NCI-H146 treated with DMSO at 0.1 percent for 48 hours (cell line): ENCODE measurements around the gene OGDH.

Experiments
- DNase-seq: peaks from one replicate; lab custom pipeline; 2025; ENCODE audit not compliant: unreplicated experiment; lab: John Stamatoyannopoulos, UW

Gene OGDH

DNA sequence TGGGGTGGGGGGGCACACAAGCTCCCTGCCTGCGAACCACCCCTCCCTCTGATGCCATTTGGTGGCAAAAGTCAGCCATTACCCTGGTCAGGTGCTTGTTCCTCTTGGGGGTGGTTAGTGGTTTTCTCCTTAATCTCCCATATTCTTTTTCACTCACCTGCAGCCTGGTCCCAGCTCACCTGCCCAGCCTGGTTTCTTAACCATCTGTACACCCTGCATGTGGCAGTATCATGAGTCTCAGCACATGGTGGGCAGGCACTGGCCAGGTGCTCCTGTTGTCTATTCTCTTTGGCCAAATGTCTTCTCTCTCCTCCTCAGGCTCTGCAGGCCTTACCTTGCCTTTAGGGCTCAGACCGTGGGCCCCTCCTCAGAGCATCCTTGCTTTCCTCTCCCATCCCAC lies 30.5 kb downstream of the OGDH start:
- no peak for DNase-seq

DNA sequence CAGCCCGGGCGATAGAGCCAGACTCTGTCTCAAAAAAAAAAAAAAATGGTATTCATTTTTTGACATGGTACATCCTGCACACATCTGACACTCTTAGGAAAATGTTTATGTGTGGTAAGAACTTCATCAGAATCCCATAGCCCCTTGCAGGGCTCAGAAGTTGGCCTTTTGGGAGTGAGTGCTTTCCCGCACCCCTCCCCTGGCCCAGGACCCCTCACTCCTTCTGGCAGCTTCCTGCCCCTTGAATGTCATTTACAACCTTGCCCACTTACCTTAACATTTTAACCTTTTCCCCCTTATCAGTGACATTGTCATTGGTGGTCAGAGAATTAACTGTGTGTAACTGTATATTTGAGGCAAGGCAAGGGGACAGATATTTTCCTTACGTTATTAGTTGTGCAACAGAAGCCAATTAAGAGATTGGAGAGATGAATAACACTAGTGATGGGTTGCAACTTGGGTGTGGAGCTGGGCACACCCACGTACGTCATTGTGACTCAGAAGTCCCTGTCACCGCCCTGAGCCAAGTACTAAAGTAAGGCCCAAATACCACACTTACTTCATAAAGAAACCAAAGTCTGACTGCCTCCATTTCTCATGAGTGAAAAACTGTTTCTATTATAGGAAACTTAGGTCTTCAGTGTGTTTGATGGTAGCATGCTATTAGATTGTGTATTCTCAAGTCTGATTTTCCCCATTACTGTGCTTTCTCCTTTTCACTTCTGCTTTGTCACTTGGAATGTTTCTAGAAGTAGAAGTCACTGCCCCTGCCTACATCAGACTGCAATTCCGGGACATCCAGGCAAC lies 31.6 kb downstream of the OGDH start:
- DNase-seq = no peak

DNA sequence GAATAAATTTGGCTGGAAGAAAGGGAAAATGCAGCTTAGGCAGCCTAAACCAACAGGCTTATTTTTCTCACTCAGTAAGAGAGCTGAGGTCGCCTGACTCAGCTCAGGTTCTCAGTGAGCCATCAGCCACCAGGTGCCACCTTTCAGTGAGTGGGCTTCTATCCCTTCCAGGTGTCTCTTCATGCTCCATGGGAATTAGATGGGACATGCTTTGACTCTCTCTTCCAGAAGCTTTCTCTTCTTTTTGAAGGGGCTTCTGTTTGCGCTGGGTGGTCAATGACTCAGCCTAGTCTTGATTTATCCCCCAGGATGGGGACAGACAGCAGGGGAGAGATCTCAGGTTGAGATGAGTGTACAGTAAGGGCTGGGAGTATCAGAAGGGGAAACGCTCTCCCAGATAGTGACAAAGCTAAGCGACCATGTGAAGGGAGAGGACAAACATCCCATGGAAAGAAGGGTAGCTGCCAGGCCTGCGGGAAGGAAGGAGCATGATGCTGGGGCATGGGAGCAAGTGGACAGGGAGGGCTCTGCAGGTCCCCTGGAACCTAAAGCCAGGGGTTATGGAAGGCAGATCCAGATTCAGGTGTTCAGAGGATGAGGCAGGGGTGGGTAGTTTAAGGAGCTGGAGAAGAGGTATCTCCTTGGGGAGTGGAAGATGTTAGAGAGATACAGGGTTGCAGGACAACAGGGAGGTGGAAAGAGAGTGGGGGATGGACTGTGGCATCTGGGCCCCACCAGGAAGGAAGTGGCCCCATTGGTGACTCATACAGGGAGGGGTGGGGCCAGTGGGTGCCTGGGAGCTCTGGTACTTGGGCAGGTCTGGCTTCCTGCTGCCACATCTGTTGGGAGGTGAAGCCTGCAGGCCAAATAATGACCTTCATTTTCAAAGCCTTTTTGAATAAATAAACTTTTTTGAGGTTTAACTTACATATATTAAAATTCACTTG lies 32.5 kb downstream of the OGDH start:
- DNase-seq = no peak

DNA sequence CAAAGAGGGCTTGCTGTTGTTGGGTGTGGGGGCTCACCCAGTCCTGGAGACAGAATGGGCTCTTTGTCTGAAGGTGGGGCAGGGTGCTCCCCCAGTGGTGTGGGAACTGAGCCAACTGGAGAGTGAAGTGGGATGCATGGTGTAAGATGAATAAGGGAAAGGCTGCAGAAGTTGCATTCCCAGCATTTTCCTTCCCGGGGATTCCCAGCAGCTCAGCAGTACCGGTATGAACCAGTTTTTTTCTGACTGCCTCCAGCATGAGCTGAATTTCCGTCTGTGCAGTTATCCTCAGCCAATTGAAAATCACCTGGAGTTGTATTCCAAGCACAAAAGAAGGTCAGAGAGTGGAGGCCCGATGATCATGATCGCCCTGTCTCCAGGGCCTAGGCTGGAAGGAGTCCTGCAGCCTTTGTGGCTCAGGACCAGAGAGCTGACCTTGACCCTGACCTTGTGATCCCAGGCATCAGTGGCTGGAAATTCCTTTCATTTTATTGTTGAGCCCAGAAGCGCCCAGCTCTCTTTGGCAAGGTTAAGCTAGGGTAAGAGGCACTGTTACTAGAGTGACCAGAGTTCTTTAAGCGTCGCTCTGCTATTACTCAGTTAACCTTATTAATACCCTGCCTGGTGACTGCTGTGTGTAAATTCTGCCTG lies 33.4 kb downstream of the OGDH start:
- DNase-seq = no peak

DNA sequence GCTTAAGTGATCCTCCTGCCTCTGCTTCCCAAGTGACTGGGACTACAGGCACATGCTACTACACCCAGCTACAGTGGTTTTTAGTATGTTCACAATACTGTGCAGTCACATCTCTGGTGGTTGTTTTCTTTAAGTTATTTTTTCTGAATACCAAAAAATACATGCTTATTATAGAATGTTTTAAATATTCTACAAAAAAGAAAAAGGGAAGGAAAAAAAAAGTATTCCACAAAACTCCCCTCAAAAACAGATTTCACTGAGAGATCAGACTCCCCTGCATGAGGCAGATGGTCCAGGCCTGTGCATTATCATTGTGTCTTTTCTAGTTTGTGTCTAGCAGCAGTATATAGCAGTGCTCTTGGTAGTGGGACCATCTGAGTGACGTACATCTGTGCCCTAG lies 36.8 kb downstream of the OGDH start:
- DNase-seq = no peak

DNA sequence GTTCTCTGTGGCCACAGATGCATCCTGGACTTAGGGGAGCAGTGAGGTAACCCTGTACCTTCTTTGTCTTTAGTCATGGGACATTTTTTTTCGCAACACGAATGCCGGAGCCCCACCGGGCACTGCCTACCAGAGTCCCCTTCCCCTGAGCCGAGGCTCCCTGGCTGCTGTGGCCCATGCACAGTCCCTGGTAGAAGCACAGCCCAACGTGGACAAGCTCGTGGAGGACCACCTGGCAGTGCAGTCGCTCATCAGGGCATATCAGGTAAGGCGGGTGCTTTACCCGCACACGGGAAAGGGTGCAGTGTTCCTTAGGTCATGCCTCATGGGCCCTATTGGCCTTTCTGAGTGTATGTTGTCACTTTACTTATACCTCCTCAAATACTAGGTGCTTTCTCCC lies 38.8 kb downstream of the OGDH start:
- DNase-seq = no peak

DNA sequence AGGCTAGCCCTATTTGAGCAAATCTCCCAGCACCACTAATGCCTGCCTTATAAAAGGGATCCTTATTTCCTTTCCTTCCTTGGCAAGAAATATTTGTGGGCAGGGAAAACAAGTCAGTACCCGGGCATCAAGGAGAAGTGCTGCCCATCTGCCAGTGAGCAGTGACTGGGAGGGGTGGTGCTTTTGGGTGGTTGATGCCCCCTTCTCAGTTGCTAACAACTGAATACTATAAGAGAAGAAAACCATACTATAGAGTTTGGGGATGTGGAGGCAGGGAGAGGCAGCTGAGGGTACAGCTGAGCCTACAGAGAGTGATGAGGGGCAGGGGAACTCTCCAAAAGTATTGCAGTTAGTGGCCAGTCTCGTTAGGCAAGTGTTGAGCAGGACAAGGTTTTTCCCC lies 39.3 kb downstream of the OGDH start:
- DNase-seq = no peak

DNA sequence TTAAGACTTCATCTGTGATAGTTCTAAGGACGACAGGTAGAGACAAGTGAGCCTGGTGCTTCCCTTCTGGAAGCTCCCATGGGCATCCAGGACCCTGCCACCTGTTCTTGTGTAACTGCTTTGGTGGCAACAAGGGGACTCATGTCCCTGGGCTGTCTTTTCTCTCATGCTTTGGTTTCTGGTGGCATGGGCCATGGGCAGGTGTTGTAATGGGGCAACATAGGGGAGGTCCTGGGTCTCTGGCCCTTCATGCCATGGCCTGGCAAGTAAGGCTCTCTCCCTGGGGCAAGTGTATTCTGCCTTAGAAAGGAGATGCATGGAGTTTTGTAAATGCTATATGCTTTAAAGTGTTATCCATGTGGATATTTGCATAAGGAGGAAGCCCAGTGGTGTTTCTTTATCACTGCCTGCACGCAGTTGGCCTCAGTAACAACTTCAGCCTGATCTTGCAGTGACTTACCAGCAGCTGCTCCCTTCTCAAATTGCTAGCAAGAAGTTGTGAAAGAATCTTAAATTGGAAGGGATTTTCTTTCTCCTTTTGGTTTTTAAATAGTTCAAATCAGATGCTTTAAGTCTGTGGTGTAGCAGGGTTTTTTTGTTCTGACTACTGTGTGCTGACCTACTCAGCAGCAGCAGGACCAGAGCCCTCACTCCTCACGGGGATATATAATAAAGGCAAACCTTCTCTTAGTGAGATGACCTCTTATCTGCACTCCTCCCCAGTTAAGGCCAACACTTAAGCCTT lies 39.9 kb downstream of the OGDH start:
- no peak for DNase-seq

DNA sequence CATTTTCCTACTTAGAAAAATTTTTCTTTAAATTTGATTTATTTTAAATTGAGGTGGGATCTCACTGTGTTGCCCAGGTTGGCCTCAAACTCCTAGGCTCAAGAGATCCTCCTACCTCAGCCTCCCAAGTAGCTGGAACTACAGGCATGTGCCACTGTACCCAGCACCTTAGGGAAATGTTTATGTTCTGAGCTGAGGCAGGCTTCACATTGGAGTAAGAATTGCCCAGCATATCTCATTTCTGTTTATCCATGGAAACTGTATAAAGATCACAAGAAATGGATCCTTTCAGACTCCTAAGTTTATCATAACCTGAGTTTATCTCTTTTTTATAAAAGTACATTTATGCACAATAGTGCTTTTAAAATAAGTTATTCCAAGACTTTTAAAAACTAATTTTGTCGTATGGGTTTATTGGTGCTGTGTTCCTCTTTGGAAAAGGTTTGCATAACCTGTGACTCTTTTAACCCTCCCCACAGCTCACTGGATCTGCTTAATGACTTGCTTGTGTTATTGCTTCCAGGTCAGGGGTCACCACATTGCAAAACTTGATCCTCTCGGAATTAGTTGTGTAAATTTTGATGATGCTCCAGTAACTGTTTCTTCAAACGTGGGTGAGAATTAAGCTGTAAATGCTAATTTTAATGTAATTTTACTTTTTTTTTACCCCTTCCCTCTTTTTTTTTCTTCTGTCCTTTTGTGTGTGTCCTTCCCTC lies 40.7 kb downstream of the OGDH start:
- DNase-seq = no peak

DNA sequence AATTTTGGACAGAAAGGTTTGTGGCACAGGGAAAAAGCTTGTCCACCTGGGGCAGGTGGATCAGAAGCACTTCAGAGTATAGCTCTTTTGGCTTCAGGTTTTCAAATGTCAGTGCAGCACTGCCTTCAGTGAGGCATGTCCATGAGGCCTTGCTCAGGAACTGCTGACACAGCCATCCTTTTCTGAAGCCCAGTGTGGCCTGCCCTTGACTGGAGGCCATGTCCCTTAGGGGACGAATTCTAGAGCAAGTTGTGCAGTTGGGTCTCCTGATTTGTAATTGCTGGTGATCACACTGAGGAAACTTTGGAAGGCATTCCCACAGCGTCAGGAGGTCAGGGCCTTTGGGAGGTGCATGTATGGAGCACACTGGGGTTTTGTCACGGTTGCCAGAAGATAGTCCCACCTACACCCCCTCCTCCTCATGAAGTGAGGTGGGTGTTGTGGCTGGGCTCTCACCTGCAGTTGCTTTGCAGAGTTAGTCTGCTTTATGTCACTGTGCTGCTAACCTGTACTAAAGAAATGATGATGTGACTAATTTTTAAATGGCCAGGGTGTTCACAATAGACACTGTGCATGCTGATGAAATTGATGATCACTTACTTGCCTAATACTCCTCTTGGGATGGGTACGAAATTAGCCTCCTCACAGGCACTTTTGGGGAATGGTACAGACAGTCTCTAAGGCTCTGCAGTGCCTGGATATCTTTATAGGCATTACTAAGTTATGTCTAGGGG lies 41.7 kb downstream of the OGDH start:
- DNase-seq = no peak

DNA sequence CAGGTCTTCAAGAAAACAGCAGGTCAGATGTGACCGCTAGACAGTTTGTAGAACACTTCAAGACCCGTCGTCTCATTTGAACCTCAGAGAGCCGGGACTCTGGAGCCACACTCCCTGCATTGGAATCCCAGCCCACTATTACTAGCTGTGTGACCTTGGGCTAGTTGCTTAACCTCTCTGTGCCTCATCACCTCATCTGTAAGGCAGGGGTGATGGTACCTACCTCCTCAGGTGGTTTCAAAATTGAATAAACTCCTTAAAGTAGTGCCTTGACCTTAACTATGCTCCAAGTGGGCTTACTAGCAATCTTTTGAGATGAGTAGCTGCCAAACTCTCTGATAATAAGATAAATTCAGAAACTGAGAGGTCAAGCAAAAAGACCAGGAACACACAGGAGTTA lies 43.8 kb downstream of the OGDH start:
- DNase-seq = no peak

DNA sequence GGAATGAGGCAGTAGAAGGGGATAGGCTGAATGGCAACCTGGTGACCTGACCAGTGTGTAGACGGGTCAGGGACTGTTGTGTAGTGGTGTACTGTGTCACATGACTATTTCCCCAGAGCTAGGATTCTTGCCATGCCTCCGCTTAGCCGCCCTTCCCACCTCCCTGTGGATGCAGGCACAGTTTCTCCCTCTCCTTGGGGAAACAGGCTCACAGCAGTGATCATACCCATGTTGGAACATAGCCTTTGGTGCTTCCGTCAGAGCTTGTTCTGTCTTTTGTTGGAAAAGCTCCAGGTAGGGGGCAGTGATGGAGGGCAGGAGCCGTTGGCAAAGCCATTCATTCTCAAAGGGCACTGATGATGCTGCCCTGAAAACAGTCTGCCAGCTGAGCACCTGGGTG lies 44.3 kb downstream of the OGDH start:
- DNase-seq = no peak

DNA sequence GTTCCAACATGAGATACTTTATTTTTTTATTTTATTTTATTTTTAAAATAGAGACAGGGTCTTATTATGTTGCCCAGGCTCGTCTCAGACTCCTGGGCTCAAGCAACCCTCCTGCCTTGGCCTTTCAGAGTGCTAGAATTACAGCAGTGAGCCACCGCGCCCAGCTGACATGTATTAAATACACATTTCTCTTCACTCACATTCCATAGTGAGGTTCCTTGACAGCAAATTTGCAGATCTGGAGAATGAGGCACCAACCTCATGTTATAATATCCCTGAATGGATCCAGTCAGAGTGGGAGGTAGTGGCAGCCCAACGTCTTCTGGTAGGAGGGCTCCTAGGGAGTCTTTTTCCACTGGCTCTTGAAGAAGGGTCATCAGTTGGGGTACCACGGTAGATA lies 46.1 kb downstream of the OGDH start:
- no peak for DNase-seq

DNA sequence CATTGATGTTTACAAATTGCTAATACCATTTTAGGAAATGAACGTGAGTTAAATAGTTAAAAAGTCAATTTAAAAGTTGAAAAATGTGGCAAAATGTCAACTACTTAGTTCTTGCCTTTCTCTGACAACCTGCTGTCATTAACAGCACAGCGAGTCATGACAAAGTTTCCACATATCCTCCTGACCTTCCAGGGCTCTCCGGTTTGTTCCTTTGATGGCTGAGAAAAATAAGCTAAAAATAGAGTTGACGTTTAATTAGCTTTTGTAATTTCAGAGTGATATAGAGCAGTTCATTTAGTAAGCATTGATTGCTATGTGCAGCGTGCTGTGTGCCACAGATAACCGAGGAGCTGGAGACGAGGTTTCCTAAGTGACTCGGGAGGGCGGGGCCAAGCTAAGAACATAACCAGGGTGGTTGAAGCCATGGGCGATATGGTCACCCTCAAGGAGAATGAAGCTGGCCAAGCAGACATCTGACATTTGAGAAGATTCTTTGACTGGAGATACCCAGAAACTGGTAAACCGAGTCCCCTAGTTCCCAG lies 47.9 kb downstream of the OGDH start:
- DNase-seq = no peak

DNA sequence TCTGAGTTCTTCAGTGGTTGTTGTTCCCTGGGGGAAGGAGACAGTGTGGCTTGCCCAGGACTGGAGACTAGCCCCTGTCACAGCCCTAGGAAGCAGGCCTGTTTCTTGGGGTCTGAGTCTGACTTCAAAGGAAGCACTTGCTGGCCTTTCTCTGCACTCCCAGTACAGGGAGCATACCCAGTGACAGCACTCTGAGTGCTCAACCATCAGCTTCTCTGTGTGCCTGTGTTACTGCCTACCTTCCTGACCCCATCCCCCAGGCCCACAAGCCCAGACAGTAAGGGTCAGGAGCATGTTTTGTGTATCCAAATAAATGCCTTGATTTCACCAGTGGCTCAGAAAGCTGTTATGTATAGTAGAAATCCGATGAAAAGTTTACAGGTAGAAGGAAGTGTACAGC lies 48.9 kb downstream of the OGDH start:
- no peak for DNase-seq

DNA sequence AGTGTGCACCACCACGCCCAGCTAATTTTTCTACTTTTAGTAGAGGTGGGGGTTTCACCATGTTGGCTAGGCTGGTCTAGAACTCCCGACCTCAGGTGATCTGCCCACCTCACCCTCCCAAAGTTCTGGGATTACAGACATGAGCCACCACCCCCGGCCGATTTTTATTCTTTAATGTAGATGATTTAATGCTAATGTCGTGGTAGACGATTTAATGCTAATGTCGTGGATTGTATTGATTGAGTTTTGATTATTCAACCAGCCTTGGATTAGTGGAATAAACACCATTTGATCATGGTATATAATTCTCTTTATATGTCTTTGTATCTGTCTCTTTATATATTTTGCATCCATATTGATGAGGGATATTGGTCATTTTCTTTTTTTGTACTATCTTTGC lies 52.6 kb downstream of the OGDH start:
- no peak for DNase-seq

DNA sequence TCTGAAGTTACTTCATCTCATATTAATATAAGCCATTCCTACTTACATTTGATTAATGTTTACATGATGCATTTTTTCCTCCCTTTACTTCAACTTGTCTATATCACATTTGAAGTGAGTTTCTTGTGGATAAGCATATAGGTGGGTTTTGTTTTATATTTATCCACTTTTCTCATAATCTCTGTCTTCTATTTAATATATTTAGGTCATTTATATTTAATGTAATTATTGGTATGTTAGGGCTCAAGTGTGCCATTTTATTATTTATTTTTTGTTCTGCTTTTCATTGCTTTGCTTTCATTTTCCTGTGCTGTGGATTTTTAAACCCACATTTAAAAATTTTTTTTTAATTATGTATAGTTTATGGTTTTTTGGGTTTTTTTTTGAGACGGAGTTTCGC lies 54.8 kb downstream of the OGDH start:
- DNase-seq = no peak

DNA sequence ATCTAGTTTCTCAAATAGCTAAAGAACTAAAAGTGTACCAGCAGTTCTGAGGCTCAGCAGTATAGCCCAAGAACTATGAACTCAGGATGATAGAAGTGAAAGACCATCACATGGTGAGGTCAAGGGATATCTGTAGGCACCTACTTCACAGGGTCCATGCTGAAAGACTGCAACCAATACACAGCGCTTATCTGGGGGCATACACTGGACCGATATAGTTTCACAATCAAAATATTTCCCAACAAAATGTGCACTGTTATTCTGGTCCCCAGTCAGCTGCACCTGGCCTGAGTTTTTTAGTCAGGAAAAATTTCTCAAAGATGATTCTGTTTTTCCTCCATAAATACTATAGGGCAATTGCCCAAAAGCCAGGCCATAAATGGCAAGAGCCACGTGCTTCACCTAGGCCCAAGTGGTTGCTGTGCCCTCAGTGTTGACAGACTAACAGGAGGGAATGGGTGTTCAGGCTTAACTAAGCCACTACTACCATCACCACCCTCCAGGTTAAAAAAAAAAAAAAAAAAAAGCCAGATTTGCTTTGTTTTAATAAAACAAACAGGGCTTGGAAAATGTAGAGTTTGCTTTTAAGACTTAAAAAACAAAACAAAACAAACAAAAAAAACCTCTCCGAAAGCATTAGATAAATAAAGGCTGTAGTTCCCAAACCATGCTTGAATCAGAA lies 58.5 kb downstream of the OGDH start:
- no peak for DNase-seq
